Measurements from ENCODE around the gene FAM149B1.

DNA sequence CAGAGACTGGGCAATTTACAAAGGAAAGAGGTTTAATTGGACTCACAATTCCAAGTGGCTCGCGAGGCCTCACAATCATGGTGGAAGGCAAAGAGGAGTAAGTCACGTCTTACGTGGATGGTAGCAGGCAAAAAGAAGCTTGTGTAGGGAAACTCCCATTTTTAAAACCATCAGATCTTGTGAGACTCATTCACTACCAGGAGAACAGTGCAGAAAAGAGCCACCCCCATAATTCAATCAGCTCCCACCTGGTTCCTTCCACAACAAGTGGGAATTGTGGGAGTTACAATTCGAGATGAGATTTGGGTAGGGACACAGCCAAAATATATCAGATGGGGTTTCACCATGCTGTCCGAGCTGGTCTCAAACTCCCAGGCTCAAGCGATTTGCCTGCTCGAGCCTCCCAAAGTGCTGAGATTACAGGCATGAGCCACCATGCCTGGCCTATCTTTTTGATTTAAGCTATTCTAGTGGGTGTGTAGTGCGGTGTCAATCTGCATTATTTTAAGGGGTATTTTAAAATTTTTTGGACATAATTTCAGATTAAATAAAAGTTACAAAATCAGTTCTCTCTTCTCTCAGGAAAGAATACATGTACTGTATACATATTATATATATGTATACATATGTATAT is 93.6 kb downstream of the FAM149B1 start:
- TF ChIP-seq, protein P1, sequence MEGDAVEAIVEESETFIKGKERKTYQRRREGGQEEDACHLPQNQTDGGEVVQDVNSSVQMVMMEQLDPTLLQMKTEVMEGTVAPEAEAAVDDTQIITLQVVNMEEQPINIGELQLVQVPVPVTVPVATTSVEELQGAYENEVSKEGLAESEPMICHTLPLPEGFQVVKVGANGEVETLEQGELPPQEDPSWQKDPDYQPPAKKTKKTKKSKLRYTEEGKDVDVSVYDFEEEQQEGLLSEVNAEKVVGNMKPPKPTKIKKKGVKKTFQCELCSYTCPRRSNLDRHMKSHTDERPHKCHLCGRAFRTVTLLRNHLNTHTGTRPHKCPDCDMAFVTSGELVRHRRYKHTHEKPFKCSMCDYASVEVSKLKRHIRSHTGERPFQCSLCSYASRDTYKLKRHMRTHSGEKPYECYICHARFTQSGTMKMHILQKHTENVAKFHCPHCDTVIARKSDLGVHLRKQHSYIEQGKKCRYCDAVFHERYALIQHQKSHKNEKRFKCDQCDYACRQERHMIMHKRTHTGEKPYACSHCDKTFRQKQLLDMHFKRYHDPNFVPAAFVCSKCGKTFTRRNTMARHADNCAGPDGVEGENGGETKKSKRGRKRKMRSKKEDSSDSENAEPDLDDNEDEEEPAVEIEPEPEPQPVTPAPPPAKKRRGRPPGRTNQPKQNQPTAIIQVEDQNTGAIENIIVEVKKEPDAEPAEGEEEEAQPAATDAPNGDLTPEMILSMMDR (conservative IDR thresholded peaks at IDR 0.05; ENCODE audit: low read depth, low read length): no peak
- no peak for TF ChIP-seq EZH2 (IDR thresholded peaks at IDR 0.05; ENCODE audit: low read length, unreplicated experiment)
- TF ChIP-seq EZH2phosphoT487 (IDR thresholded peaks at IDR 0.05; ENCODE audit: borderline replicate concordance, low read length): no peak

Measured in PC-3 (cell line).